PC-9 (cell line): Measurements from ENCODE around the gene HSD17B11.

ENCODE experiments used
- EZH2 ChIP-seq: fragments of 200-600 bp; sonication (generic); IDR thresholded peaks from 2 replicates; pipeline ENCODE4 v1.8.0; 2017; ENCODE audit warnings: antibody characterized with exemption, low read depth
- TF ChIP-seq, protein P1 (sequence below): fragments of 200-600 bp; sonication (generic); conservative IDR thresholded peaks from 2 replicates; pipeline ENCODE4 v1.6.1; 2017; ENCODE audit warnings: mixed run types, antibody characterized with exemption, mild to moderate bottlenecking, moderate library complexity

DNA sequence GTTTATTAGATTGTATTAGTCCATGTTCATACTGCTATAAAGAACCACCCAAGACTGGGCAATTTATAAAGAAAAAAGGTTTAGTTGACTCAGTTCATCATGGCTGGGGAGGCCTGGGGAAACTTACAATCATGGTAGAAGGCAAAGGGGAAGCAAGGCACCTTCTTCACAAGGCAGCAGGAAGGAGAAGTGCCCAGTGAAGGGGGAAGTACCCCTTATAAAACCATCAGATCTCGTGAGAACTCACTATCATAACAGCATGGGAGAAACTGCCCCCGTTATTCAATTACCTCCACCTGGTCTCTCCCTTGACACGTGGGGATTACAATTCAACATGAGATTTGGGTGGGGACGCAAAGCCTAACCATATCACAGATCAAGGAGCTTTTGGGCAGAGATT, 60.2 kb downstream of the HSD17B11 start:
- TF ChIP-seq, protein P1, sequence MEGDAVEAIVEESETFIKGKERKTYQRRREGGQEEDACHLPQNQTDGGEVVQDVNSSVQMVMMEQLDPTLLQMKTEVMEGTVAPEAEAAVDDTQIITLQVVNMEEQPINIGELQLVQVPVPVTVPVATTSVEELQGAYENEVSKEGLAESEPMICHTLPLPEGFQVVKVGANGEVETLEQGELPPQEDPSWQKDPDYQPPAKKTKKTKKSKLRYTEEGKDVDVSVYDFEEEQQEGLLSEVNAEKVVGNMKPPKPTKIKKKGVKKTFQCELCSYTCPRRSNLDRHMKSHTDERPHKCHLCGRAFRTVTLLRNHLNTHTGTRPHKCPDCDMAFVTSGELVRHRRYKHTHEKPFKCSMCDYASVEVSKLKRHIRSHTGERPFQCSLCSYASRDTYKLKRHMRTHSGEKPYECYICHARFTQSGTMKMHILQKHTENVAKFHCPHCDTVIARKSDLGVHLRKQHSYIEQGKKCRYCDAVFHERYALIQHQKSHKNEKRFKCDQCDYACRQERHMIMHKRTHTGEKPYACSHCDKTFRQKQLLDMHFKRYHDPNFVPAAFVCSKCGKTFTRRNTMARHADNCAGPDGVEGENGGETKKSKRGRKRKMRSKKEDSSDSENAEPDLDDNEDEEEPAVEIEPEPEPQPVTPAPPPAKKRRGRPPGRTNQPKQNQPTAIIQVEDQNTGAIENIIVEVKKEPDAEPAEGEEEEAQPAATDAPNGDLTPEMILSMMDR, result no peak
- TF ChIP-seq EZH2, result no peak
